GM23248 (cell line): ENCODE data around the gene HIVEP3. TPM values are rescaled to one million over a fixed set of nuclear protein-coding genes. Genes with fewer than 3 reads are reported as not detected.

Source experiments
- DNase-seq: peaks from one replicate; pipeline ENCODE4 v3.0.0-alpha.2; 2015
- H2AFZ ChIP-seq: fragments of 200-600 bp; sonication (generic); 2 replicates; pipeline ENCODE4 v1.6.1; 2016; ENCODE audit warnings: antibody characterized with exemption
- H3F3A ChIP-seq: fragments of 200-600 bp; sonication (generic); 2 replicates; pipeline ENCODE4 v1.6.1; 2016; ENCODE audit warnings: mild to moderate bottlenecking, antibody characterized with exemption, mixed run types; ENCODE audit not compliant: insufficient read depth
- H3K27ac ChIP-seq: fragments of 200-600 bp; sonication (generic); 2 replicates; pipeline ENCODE4 v1.5.1; 2016; ENCODE audit warnings: mild to moderate bottlenecking
- H3K27me3 ChIP-seq: fragments of 200-600 bp; sonication (generic); replicated peaks from 2 replicates; pipeline ENCODE4 v1.6.1; 2016; ENCODE audit warnings: mild to moderate bottlenecking; ENCODE audit not compliant: insufficient read depth
- H3K36me3 ChIP-seq: fragments of 200-600 bp; sonication (generic); 2 replicates; pipeline ENCODE4 v1.6.1; 2016; ENCODE audit warnings: low read depth, mild to moderate bottlenecking
- H3K4me1 ChIP-seq: fragments of 200-600 bp; sonication (generic); 2 replicates; pipeline ENCODE4 v1.6.1; 2016; ENCODE audit warnings: mild to moderate bottlenecking; ENCODE audit not compliant: insufficient read depth
- H3K4me2 ChIP-seq: fragments of 200-600 bp; sonication (generic); one replicate; pipeline ENCODE4 v1.6.1; 2016; ENCODE audit warnings: mild to moderate bottlenecking; ENCODE audit not compliant: unreplicated experiment
- H3K4me3 ChIP-seq: fragments of 200-600 bp; sonication (generic); 2 replicates; pipeline ENCODE4 v1.5.1; 2016; ENCODE audit warnings: mild to moderate bottlenecking
- H3K79me2 ChIP-seq: fragments of 200-600 bp; sonication (generic); 2 replicates; pipeline ENCODE4 v1.6.1; 2016; ENCODE audit warnings: mild to moderate bottlenecking; ENCODE audit not compliant: insufficient read depth
- H3K9ac ChIP-seq: fragments of 200-600 bp; sonication (generic); 2 replicates; pipeline ENCODE4 v1.6.1; 2016; ENCODE audit warnings: mild to moderate bottlenecking
- H3K9me2 ChIP-seq: fragments of 200-600 bp; sonication (generic); 2 replicates; pipeline ENCODE4 v1.6.1; 2016; ENCODE audit warnings: mixed run types, mild to moderate bottlenecking, moderate library complexity; ENCODE audit not compliant: insufficient read depth
- H3K9me3 ChIP-seq: fragments of 200-600 bp; sonication (generic); one replicate; pipeline ENCODE4 v1.6.1; 2017; ENCODE audit warnings: low read depth
- H4K20me1 ChIP-seq: fragments of 200-600 bp; sonication (generic); 2 replicates; pipeline ENCODE4 v1.6.0; 2016; ENCODE audit not compliant: insufficient read depth
- EZH2 ChIP-seq: fragments of 200-600 bp; sonication (generic); IDR thresholded peaks from 2 replicates; pipeline ENCODE4 v1.6.1; 2018; ENCODE audit warnings: antibody characterized with exemption, mild to moderate bottlenecking; ENCODE audit not compliant: insufficient read depth, poor library complexity, severe bottlenecking
- EZH2phosphoT487 ChIP-seq: fragments of 200-600 bp; sonication (generic); IDR thresholded peaks from 2 replicates; pipeline ENCODE4 v1.6.1; 2018; ENCODE audit warnings: antibody characterized with exemption, moderate library complexity, mild to moderate bottlenecking, low read depth; ENCODE audit not compliant: insufficient read depth
- WGBS, 2 experiments: methylation state at CpG; one replicate each; pipeline ENCODE4 v1.1.6; 2015 to 2017; ENCODE audit warnings: low lambda C conversion rate in 2 of 2, low coverage in 1 of 2; ENCODE audit errors: missing lambda C conversion rate in 2 of 2; 5-methylcytosine and 5-hydroxymethylcytosine counted together
- in situ Hi-C: fragments of 300-500 bp; cut with MboI; formaldehyde crosslinking; loops from 2 replicates; pipeline ENCODE4 v1.15.0; 2020
- polyA plus RNA-seq: library from polyadenylated mRNA; unstranded; fragments of >200 nt; fragmentation: Nextera tagmentation; extraction: Ambion mirVana; gene quantifications from 2 replicates; pipeline ENCODE4 v1.2.1, GENCODE V29; 2016
- total RNA-seq: library from RNA; depleted of rRNA; stranded (reverse); fragments of >200 nt; shearing (Covaris generic); gene quantifications from 2 replicates; pipeline ENCODE4 v1.2.3, GENCODE V29; 2014

HIVEP3 gene
- total and polyA plus RNA-seq, 2 experiments from 2014 or later = 1.7 to 7.2 TPM

DNA sequence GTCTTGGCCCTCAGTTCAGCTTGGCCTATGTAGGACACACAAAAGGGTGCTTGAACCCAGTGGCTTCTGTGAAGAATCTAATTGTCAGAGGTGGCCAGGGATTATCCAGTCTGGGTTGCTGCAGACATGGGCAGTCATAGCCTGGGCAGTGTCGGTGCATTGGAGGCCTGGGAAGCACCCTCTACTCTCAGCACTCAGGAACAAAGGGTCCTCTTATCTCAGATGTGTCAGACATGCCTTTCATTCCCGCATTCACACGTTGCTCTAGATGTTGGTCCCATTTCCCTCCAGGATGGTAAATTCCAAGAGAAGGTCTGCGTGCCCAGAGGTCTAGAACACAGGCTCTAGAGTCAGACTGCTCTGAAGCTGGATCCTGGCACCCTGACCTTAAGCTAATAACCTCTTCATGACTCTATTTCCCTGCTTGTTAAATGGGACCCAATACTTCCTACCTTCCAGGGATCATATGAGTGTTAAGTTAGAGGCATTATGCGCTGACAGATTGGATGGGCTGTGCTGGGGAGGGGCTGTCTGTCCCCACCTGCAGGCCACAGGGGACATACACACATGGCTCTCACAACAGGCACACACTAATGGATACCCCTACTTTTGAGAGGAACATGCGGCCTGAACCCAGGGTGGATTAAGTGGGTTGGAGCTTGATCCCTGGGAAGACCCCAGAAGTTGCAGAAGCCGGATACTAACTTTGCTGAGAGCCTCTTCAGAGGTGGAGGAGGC, 417.8 kb downstream of the HIVEP3 start:
- no peak overlapping the region for H3K4me3 ChIP-seq
- H3K27ac ChIP-seq = no peak overlapping the region
- no peaks in the 10 kb centered on the region for H3K9me2 ChIP-seq
- H3K27me3 ChIP-seq = no peaks in the 10 kb centered on the region
- no peaks in the 10 kb centered on the region for H3K9me3 ChIP-seq
- no peaks in the 10 kb centered on the region for H4K20me1 ChIP-seq
- peaks cover 16% of the 10 kb centered on the region; the same call in 1 of the 2 replicates for H3K4me1 ChIP-seq
- DNase-seq = no peak
- peaks cover 11% of the 10 kb centered on the region; the same call in 1 of the 2 replicates for H3F3A ChIP-seq
- TF ChIP-seq EZH2 (no peak), EZH2phosphoT487 (no peak)
- whole genome bisulfite sequencing, 2 experiments = 98% methylated on average over 7 of the region's 7 CpGs
- in situ Hi-C loops = no loop called here
- no peak overlapping the region for H2AFZ ChIP-seq
- no peaks in the 10 kb centered on the region for H3K79me2 ChIP-seq
- H3K36me3 ChIP-seq = no peaks in the 10 kb centered on the region
- no peak overlapping the region for H3K9ac ChIP-seq
- H3K4me2 ChIP-seq = no peak overlapping the region

GRCh38 chr1:41500378-41500777, 418.3 kb downstream of the HIVEP3 start:
- H4K20me1 ChIP-seq = no peaks in the 10 kb centered on the region
- H3K27me3 ChIP-seq = no peaks in the 10 kb centered on the region
- H3K9ac ChIP-seq = no peak overlapping the region
- no peak overlapping the region for H3K27ac ChIP-seq
- no peaks in the 10 kb centered on the region for H3K79me2 ChIP-seq
- in situ Hi-C loops = no loop called here
- DNase-seq = peak; percentile 74
- peaks cover 11% of the 10 kb centered on the region; the same call in 1 of the 2 replicates for H3F3A ChIP-seq
- no peaks in the 10 kb centered on the region for H3K9me2 ChIP-seq
- TF ChIP-seq EZH2phosphoT487 (no peak), EZH2 (no peak)
- H3K4me2 ChIP-seq = no peak overlapping the region
- no peak overlapping the region for H2AFZ ChIP-seq
- H3K4me3 ChIP-seq = no peak overlapping the region
- no peaks in the 10 kb centered on the region for H3K36me3 ChIP-seq
- H3K9me3 ChIP-seq = no peaks in the 10 kb centered on the region
- WGBS, 2 experiments = 63 to 70% methylated on average over 8 to 10 of the region's 10 CpGs
- H3K4me1 ChIP-seq = peaks cover 19% of the 10 kb centered on the region; the same call in 1 of the 2 replicates

GRCh38 chr1:41499591-41499990, 419.1 kb downstream of the HIVEP3 start:
- H4K20me1 ChIP-seq = no peaks in the 10 kb centered on the region
- H3K4me2 ChIP-seq = no peak overlapping the region
- no peak for DNase-seq
- no peaks in the 10 kb centered on the region for H3K79me2 ChIP-seq
- no peak for TF ChIP-seq EZH2phosphoT487
- no peak for TF ChIP-seq EZH2
- 93 to 95% methylated on average over 2 of the region's 2 CpGs for WGBS, 2 experiments
- no peaks in the 10 kb centered on the region for H3K27me3 ChIP-seq
- no peaks in the 10 kb centered on the region for H3K9me3 ChIP-seq
- H3K36me3 ChIP-seq = no peaks in the 10 kb centered on the region
- no peak overlapping the region for H2AFZ ChIP-seq
- H3K27ac ChIP-seq = no peak overlapping the region
- no peaks in the 10 kb centered on the region for H3K9me2 ChIP-seq
- H3K4me1 ChIP-seq = peaks cover 19% of the 10 kb centered on the region; the same call in 1 of the 2 replicates
- in situ Hi-C loops = no loop called here
- no peak overlapping the region for H3K4me3 ChIP-seq
- H3F3A ChIP-seq = peaks cover 11% of the 10 kb centered on the region; the same call in 1 of the 2 replicates
- H3K9ac ChIP-seq = no peak overlapping the region

DNA sequence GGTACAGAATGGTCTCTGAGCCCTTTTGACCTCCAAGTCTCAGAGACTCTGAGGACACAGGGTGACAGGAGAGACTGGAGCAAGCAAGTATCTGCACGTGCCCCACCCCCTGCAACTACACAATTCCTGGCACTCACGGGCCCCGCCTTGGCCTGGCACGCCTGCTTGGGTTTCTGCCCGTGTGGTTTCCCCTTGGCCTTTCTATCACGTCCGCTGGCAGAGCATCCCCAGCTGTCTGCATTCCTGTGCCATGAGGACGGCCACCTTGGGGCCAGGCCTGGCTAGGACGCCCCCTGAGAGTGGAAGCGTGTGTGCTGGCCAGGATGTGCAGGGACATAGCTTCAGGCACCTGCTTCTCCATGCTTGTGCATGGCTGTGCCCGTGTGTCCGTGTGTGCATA, 419.9 kb downstream of the HIVEP3 start:
- peaks cover 19% of the 10 kb centered on the region; the same call in 1 of the 2 replicates for H3K4me1 ChIP-seq

More for the DNA sequence above, 419.9 kb downstream of the HIVEP3 start:
- Histone ChIP-seq H3K9ac (no peak overlapping the region), H3K27me3 (no peaks in the 10 kb centered on the region), H4K20me1 (no peaks in the 10 kb centered on the region), H3K27ac (no peak overlapping the region), H2AFZ (no peak overlapping the region), H3K9me2 (no peaks in the 10 kb centered on the region), H3K36me3 (no peaks in the 10 kb centered on the region), H3K4me3 (no peak overlapping the region), H3K9me3 (no peaks in the 10 kb centered on the region), H3K79me2 (no peaks in the 10 kb centered on the region), H3K4me2 (no peak overlapping the region), H3F3A (peaks cover 3% of the 10 kb centered on the region; the same call in 1 of the 2 replicates)
- TF ChIP-seq EZH2phosphoT487 = no peak
- TF ChIP-seq EZH2 = no peak
- 29 to 34% methylated on average over 12 of the region's 12 CpGs for WGBS, 2 experiments
- in situ Hi-C loops = no loop called here
- DNase-seq = peak; percentile 72
